KMS-11 (cell line): ENCODE measurements around the gene ABI3BP.

Experiments used
- H2AFZ ChIP-seq: fragments of 200-600 bp; sonication (generic); 2 replicates; pipeline ENCODE4 v1.6.1; 2016; ENCODE audit warnings: antibody characterized with exemption, mixed run types, low read depth
- H3K27ac ChIP-seq: fragments of 200-600 bp; sonication (generic); 2 replicates; pipeline ENCODE4 v1.6.1; 2016; ENCODE audit warnings: mild to moderate bottlenecking, mixed run types
- H3K27me3 ChIP-seq: fragments of 200-600 bp; sonication (generic); 2 replicates; pipeline ENCODE4 v1.6.1; 2017; ENCODE audit warnings: mild to moderate bottlenecking, low read depth, mixed run types, moderate library complexity; ENCODE audit not compliant: insufficient read depth
- H3K36me3 ChIP-seq: fragments of 200-600 bp; sonication (generic); 2 replicates; pipeline ENCODE4 v1.6.1; 2017; ENCODE audit warnings: mild to moderate bottlenecking, mixed run types; ENCODE audit not compliant: insufficient read depth
- H3K4me1 ChIP-seq: fragments of 200-600 bp; sonication (generic); 2 replicates; pipeline ENCODE4 v1.6.1; 2016; ENCODE audit warnings: mild to moderate bottlenecking, low read depth, mixed run types; ENCODE audit not compliant: poor library complexity, severe bottlenecking
- H3K4me2 ChIP-seq: fragments of 200-600 bp; sonication (generic); 2 replicates; pipeline ENCODE4 v1.7.0; 2016; ENCODE audit warnings: mild to moderate bottlenecking, mixed run types
- H3K4me3 ChIP-seq: fragments of 200-600 bp; sonication (generic); IDR thresholded peaks from 2 replicates; pipeline ENCODE4 v1.6.1; 2017; ENCODE audit warnings: low read depth, low read length, mixed read lengths; ENCODE audit not compliant: insufficient read depth
- H3K79me2 ChIP-seq: fragments of 200-600 bp; sonication (generic); 2 replicates; pipeline ENCODE4 v1.6.1; 2016; ENCODE audit warnings: low read depth, mixed run types; ENCODE audit not compliant: insufficient read depth
- H3K9ac ChIP-seq: fragments of 200-600 bp; sonication (generic); 2 replicates; pipeline ENCODE4 v1.6.1; 2016; ENCODE audit warnings: mild to moderate bottlenecking, mixed run types
- H4K20me1 ChIP-seq: fragments of 200-600 bp; sonication (generic); 2 replicates; pipeline ENCODE4 v1.6.1; 2016; ENCODE audit warnings: mild to moderate bottlenecking, mixed run types; ENCODE audit not compliant: insufficient read depth
- CTCF ChIP-seq: fragments of 200-600 bp; sonication (generic); conservative IDR thresholded peaks from 2 replicates; pipeline ENCODE4 v1.6.1; 2017; ENCODE audit warnings: low read depth, mild to moderate bottlenecking, antibody characterized with exemption, low read length, moderate library complexity, mixed read lengths

ABI3BP gene

GRCh38 chr3:100970477-100970990 lies 22.7 kb downstream of the ABI3BP start:
- H4K20me1 ChIP-seq: no peaks in the 10 kb centered on the region
- H3K27ac ChIP-seq: no peak overlapping the region
- no peak overlapping the region for H3K4me3 ChIP-seq
- H3K27me3 ChIP-seq: no peaks in the 10 kb centered on the region
- H3K4me1 ChIP-seq: no peaks in the 10 kb centered on the region
- H3K4me2 ChIP-seq: no peak overlapping the region
- H3K36me3 ChIP-seq: no peaks in the 10 kb centered on the region
- H2AFZ ChIP-seq: no peak overlapping the region
- H3K79me2 ChIP-seq: no peaks in the 10 kb centered on the region
- TF ChIP-seq CTCF: no peak
- no peak overlapping the region for H3K9ac ChIP-seq

GRCh38 chr3:100968932-100969906 lies 24.0 kb downstream of the ABI3BP start:
- H3K4me3 ChIP-seq: no peak overlapping the region
- H3K27me3 ChIP-seq: no peaks in the 10 kb centered on the region
- no peak overlapping the region for H2AFZ ChIP-seq
- H3K4me1 ChIP-seq: no peaks in the 10 kb centered on the region
- no peak overlapping the region for H3K9ac ChIP-seq
- H3K27ac ChIP-seq: no peak overlapping the region
- H3K36me3 ChIP-seq: no peaks in the 10 kb centered on the region
- no peak for TF ChIP-seq CTCF
- no peaks in the 10 kb centered on the region for H4K20me1 ChIP-seq
- H3K4me2 ChIP-seq: no peak overlapping the region
- no peaks in the 10 kb centered on the region for H3K79me2 ChIP-seq

- no peak overlapping the region for H3K4me3 ChIP-seq
- H4K20me1 ChIP-seq: no peaks in the 10 kb centered on the region
- no peaks in the 10 kb centered on the region for H3K4me1 ChIP-seq
- H2AFZ ChIP-seq: no peak overlapping the region
- no peaks in the 10 kb centered on the region for H3K27me3 ChIP-seq
- no peak overlapping the region for H3K4me2 ChIP-seq
- no peak overlapping the region for H3K9ac ChIP-seq
- no peak for TF ChIP-seq CTCF
- no peaks in the 10 kb centered on the region for H3K79me2 ChIP-seq
- no peaks in the 10 kb centered on the region for H3K36me3 ChIP-seq
- H3K27ac ChIP-seq: no peak overlapping the region
Observed at GRCh38 chr3:100966807-100967206, 26.4 kb downstream of the ABI3BP start.

- Histone ChIP-seq H3K79me2 (no peaks in the 10 kb centered on the region), H3K4me2 (no peak overlapping the region), H3K27ac (no peak overlapping the region), H3K4me3 (no peak overlapping the region), H2AFZ (no peak overlapping the region), H3K27me3 (no peaks in the 10 kb centered on the region), H3K4me1 (no peaks in the 10 kb centered on the region), H4K20me1 (no peaks in the 10 kb centered on the region), H3K9ac (no peak overlapping the region), H3K36me3 (no peaks in the 10 kb centered on the region)
- no peak for TF ChIP-seq CTCF
Observed at GRCh38 chr3:100966049-100966491, 27.2 kb downstream of the ABI3BP start.
